Natural killer cell (primary cell): ENCODE results near the gene MAPK11. TPM values are rescaled to one million over a fixed set of nuclear protein-coding genes. Genes with fewer than 3 reads are reported as not detected.

Source experiments
- ATAC-seq, 3 donors: fragments of 150-1000 bp in 2 of 3; fragments of 200-7000 bp in 1 of 3; cut with Tn5 transposase; 1 replicate in 1 of 3; 2 replicates in 2 of 3; pipeline ENCODE4 v1.10.0; 2021; ENCODE audit warnings: mild to moderate bottlenecking in 2 of 3, moderate library complexity in 2 of 3
- DNase-seq, 2 donors: peaks; one replicate each; pipeline versions ENCODE4 v3.0.0 to v3.0.0-alpha.2; 2013 to 2021; ENCODE audit warnings: mixed read lengths in 1 of 2
- H3K27ac ChIP-seq: one replicate; pipeline ENCODE4 v1.5.1; 2013; ENCODE audit warnings: mild to moderate bottlenecking, low read length
- H3K27me3 ChIP-seq: one replicate; pipeline ENCODE4 v1.6.1; 2013; ENCODE audit warnings: low read length; ENCODE audit not compliant: control insufficient read depth, insufficient read depth
- H3K36me3 ChIP-seq: one replicate; pipeline ENCODE4 v1.6.1; 2013; ENCODE audit warnings: low read length; ENCODE audit not compliant: control insufficient read depth, insufficient read depth
- H3K4me1 ChIP-seq: one replicate; pipeline ENCODE4 v1.6.1; 2013; ENCODE audit warnings: low read length; ENCODE audit not compliant: control insufficient read depth, insufficient read depth
- H3K4me3 ChIP-seq: one replicate; pipeline ENCODE4 v1.5.1; 2013; ENCODE audit warnings: low read length
- H3K9me3 ChIP-seq: one replicate; pipeline ENCODE4 v1.6.1; 2013; ENCODE audit warnings: low read length; ENCODE audit not compliant: control insufficient read depth, insufficient read depth
- H3K27ac Mint-ChIP-seq, 2 donors: one replicate each; pipeline ENCODE4 v1.8.0; 2022; ENCODE audit warnings: mild to moderate bottlenecking in 2 of 2, mixed read lengths in 2 of 2, moderate library complexity in 1 of 2
- H3K27me3 Mint-ChIP-seq, 2 donors: one replicate each; pipeline ENCODE4 v1.8.0; 2022; ENCODE audit warnings: low read depth in 2 of 2, mixed read lengths in 2 of 2
- H3K36me3 Mint-ChIP-seq: one replicate; pipeline ENCODE4 v1.8.0; 2022; ENCODE audit warnings: mixed read lengths
- H3K4me1 Mint-ChIP-seq, 2 donors: one replicate each; pipeline ENCODE4 v1.8.0; 2022; ENCODE audit warnings: mixed read lengths in 2 of 2
- H3K4me3 Mint-ChIP-seq: one replicate; pipeline ENCODE4 v1.8.0; 2022; ENCODE audit warnings: mild to moderate bottlenecking, moderate library complexity, mixed read lengths
- H3K9me3 Mint-ChIP-seq, 2 donors: one replicate each; pipeline ENCODE4 v1.8.0; 2022; ENCODE audit warnings: mixed read lengths in 2 of 2
- CTCF ChIP-seq: fragments of 200-600 bp; IDR thresholded peaks from one replicate; pipeline ENCODE4 v1.8.0; 2022; ENCODE audit warnings: antibody characterized with exemption
- WGBS: methylation state at CpG from one replicate; pipeline ENCODE4 v1.1.7; 2013; ENCODE audit warnings: missing lambda C conversion rate; ENCODE audit not compliant: insufficient coverage; 5-methylcytosine and 5-hydroxymethylcytosine counted together
- intact Hi-C: fragments of 100-400 bp; cut with micrococcal nuclease; formaldehyde crosslinking; loops from one replicate; pipeline ENCODE4 v1.14.2; 2022
- total RNA-seq, 4 donors: library from RNA; stranded (reverse); fragments of 120-200 nt in 1 of 4; gene quantifications; one replicate each; pipeline versions ENCODE4 v1.2.3 to v1.2.4, GENCODE V29; 2013 to 2022

Gene MAPK11
- total RNA-seq, 3 donors from 2014 or later (not counting 1 experiment from before 2014, with no cell fraction given), result 2.2 to 3.1 (median 2.2) TPM

DNA sequence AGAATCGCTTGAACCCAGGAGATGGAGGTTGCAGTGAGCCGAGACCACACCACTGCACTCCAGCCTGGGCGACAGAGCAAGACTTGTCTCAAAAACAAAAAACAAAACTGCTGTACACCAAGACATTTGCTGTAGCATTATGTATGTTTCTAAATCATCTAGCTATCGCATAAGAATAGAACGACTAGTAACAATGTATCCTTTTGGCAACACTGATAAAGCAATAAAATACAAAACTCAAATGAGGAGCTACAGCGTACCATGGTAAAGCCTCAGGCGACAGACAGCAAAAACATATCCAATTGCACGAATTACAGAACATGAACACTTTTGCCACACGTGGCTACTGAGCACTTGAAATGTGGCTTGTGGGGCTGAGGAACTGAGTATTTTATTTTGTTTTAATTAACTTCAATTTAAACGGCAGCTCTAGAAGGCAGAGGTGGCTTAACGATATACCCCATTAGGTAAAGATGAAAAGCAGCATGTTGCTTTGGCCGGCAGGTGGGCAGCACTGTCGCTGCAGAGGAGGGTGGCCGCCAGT, 27.7 kb downstream of the MAPK11 start:
- 75% methylated on average over 13 of the region's 14 CpGs for WGBS
- no peaks in the 10 kb centered on the region for H3K9me3 ChIP-seq
- intact Hi-C loops, result no loop called here

GRCh38 chr22:50238755-50239154, 31.4 kb downstream of the MAPK11 start:
- Histone ChIP-seq H3K4me1 (peaks cover 37% of the 10 kb centered on the region), H3K4me3 (no peak overlapping the region), H3K27ac (no peak overlapping the region), H3K36me3 (peaks cover 13% of the 10 kb centered on the region), H3K27me3 (no peaks in the 10 kb centered on the region), H3K9me3 (no peaks in the 10 kb centered on the region)
- ATAC-seq (no peak), DNase-seq (no peak)
- TF ChIP-seq CTCF, result no peak
- H3K27ac Mint-ChIP-seq, result no peak overlapping the region
- H3K4me1 Mint-ChIP-seq, result peaks cover 35 to 46% of the 10 kb centered on the region in 2 donors
- no peak overlapping the region for H3K4me3 Mint-ChIP-seq
- intact Hi-C loops, result no loop called here
- no peaks in the 10 kb centered on the region for H3K36me3 Mint-ChIP-seq
- no peaks in the 10 kb centered on the region for H3K27me3 Mint-ChIP-seq
- WGBS, result 79% methylated on average over 8 of the region's 9 CpGs
- no peaks in the 10 kb centered on the region for H3K9me3 Mint-ChIP-seq

More for the DNA sequence above, 27.7 kb downstream of the MAPK11 start:
- Mint-ChIP-seq H3K27ac (peak overlapping the region; percentile 96 to 98), H3K36me3 (no peaks in the 10 kb centered on the region), H3K4me3 (peak overlapping the region; percentile 99), H3K27me3 (no peaks in the 10 kb centered on the region), H3K9me3 (no peaks in the 10 kb centered on the region), H3K4me1 (peaks cover 23 to 33% of the 10 kb centered on the region in 2 donors)
- H3K36me3 ChIP-seq, result peaks cover 21% of the 10 kb centered on the region
- no peak overlapping the region for H3K4me3 ChIP-seq
- no peak overlapping the region for H3K27ac ChIP-seq
- H3K27me3 ChIP-seq, result no peaks in the 10 kb centered on the region
- DNase-seq (no peak), ATAC-seq (no peak)
- peaks cover 53% of the 10 kb centered on the region for H3K4me1 ChIP-seq
- no peak for TF ChIP-seq CTCF

- DNase-seq, result no peak
- intact Hi-C loops, result no loop called here
Observed at GRCh38 chr22:50236731-50237409, 33.3 kb downstream of the MAPK11 start.

More at GRCh38 chr22:50236731-50237409, 33.3 kb downstream of the MAPK11 start:
- Histone ChIP-seq H3K9me3 (no peaks in the 10 kb centered on the region), H3K36me3 (peaks cover 21% of the 10 kb centered on the region), H3K4me3 (no peak overlapping the region), H3K27me3 (no peaks in the 10 kb centered on the region), H3K27ac (no peak overlapping the region), H3K4me1 (peaks cover 18% of the 10 kb centered on the region)
- no peak overlapping the region for H3K27ac Mint-ChIP-seq
- WGBS, result 80% methylated on average over 11 of the region's 11 CpGs
- peak; percentile 15 for TF ChIP-seq CTCF
- no peak overlapping the region for H3K4me3 Mint-ChIP-seq
- no peaks in the 10 kb centered on the region for H3K27me3 Mint-ChIP-seq
- ATAC-seq, result peak in 1 of 3 donors; percentile 41
- H3K9me3 Mint-ChIP-seq, result no peaks in the 10 kb centered on the region
- no peaks in the 10 kb centered on the region for H3K36me3 Mint-ChIP-seq
- peaks cover 31 to 40% of the 10 kb centered on the region in 2 donors for H3K4me1 Mint-ChIP-seq
